Daoy (cell line): ENCODE data around the gene SH3PXD2B. TPM values are rescaled to one million over a fixed set of nuclear protein-coding genes. Genes with fewer than 3 reads are reported as not detected.
A peak's percentile ranks its signal among the peaks of the same experiment; 100 is the strongest.
"Not testable (repeated sequence)": the region's sequence is repeated elsewhere in the genome, so short reads cannot be mapped to it uniquely, and the experiment has no call there.

Source experiments
- DNase-seq: peaks from one replicate; pipeline ENCODE4 v3.0.0-alpha.2; 2015; ENCODE audit warnings: low read depth
- total RNA-seq: library from RNA; depleted of rRNA; stranded (reverse); fragments of >200 nt; shearing (Covaris generic); gene quantifications from 2 replicates; pipeline ENCODE4 v1.2.3, GENCODE V29; 2014

SH3PXD2B gene
- total RNA-seq, 1 experiment from 2014 or later = 10.9 TPM

GRCh38 chr5:172302047-172302710 lies 152.1 kb downstream of the SH3PXD2B start:
- DNase-seq = no peak

- DNase-seq = peak; percentile 79
Observed at GRCh38 chr5:172299916-172300439, 154.3 kb downstream of the SH3PXD2B start.

- no peak for DNase-seq
Observed at GRCh38 chr5:172294831-172295230, 159.5 kb downstream of the SH3PXD2B start.

GRCh38 chr5:172293745-172294342 lies 160.5 kb downstream of the SH3PXD2B start:
- DNase-seq = no peak

GRCh38 chr5:172293054-172293744 lies 161.1 kb downstream of the SH3PXD2B start:
- peak; percentile 72 for DNase-seq

- DNase-seq = not testable (repeated sequence)
Observed at GRCh38 chr5:172291837-172292236, 162.5 kb downstream of the SH3PXD2B start.

- no peak for DNase-seq
Observed at GRCh38 chr5:172288465-172288864, 165.9 kb downstream of the SH3PXD2B start.

GRCh38 chr5:172287140-172287539 lies 167.2 kb downstream of the SH3PXD2B start:
- DNase-seq = not testable (repeated sequence)

GRCh38 chr5:172285226-172286143 lies 168.8 kb downstream of the SH3PXD2B start:
- DNase-seq = no peak

GRCh38 chr5:172284611-172284980 lies 169.7 kb downstream of the SH3PXD2B start:
- DNase-seq = peak; percentile 21

- peak; percentile 92 for DNase-seq
Observed at GRCh38 chr5:172283862-172284610, 170.3 kb downstream of the SH3PXD2B start.

GRCh38 chr5:172283020-172283861 lies 171.1 kb downstream of the SH3PXD2B start, which contains the start of gene UBTD2:
TSS of gene UBTD2 (minus strand) at chr5:172283764. CDS start at chr5:172283665, 99 bp downstream.
- DNase-seq = peak; percentile 92

GRCh38 chr5:172282272-172283019 lies 171.9 kb downstream of the SH3PXD2B start:
- peak; percentile 56 for DNase-seq

- peak; percentile 2 for DNase-seq
Observed at GRCh38 chr5:172281346-172281745, 173.0 kb downstream of the SH3PXD2B start.

- DNase-seq = peak; percentile 57
Observed at GRCh38 chr5:172280929-172281328, 173.4 kb downstream of the SH3PXD2B start.

- DNase-seq = no peak
Observed at GRCh38 chr5:172280317-172280716, 174.0 kb downstream of the SH3PXD2B start.

- no peak for DNase-seq
Observed at GRCh38 chr5:172278356-172278755, 176.0 kb downstream of the SH3PXD2B start.

GRCh38 chr5:172276214-172276613 lies 178.1 kb downstream of the SH3PXD2B start:
- DNase-seq = no peak
